ENCODE data around the gene BRD3. TPM values are rescaled to one million over a fixed set of nuclear protein-coding genes. Genes with fewer than 3 reads are reported as not detected.
A peak's percentile ranks its signal among the peaks of the same experiment; 100 is the strongest.

The BRD3 gene
- total RNA-seq, 1 experiment from 2014 or later, result 57.5 TPM

GRCh38 chr9:134007150-134007549 is 60.7 kb downstream of the BRD3 start:
- no peaks in the 10 kb centered on the region for H3K4me1 Mint-ChIP-seq (ENCODE audit: low read depth, unreplicated experiment)
- no peak overlapping the region for H3K4me3 ChIP-seq (ENCODE audit: low read depth, low read length)
- no peak for DNase-seq
- H3K27me3 ChIP-seq (replicated peaks; ENCODE audit: control insufficient read depth, insufficient read depth, low read length), result no peaks in the 10 kb centered on the region
- TF ChIP-seq, protein P1, sequence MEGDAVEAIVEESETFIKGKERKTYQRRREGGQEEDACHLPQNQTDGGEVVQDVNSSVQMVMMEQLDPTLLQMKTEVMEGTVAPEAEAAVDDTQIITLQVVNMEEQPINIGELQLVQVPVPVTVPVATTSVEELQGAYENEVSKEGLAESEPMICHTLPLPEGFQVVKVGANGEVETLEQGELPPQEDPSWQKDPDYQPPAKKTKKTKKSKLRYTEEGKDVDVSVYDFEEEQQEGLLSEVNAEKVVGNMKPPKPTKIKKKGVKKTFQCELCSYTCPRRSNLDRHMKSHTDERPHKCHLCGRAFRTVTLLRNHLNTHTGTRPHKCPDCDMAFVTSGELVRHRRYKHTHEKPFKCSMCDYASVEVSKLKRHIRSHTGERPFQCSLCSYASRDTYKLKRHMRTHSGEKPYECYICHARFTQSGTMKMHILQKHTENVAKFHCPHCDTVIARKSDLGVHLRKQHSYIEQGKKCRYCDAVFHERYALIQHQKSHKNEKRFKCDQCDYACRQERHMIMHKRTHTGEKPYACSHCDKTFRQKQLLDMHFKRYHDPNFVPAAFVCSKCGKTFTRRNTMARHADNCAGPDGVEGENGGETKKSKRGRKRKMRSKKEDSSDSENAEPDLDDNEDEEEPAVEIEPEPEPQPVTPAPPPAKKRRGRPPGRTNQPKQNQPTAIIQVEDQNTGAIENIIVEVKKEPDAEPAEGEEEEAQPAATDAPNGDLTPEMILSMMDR (IDR thresholded peaks at IDR 0.05; ENCODE audit: insufficient read depth in 1 of 2, low read depth in 1 of 2, low read length in 1 of 2, severe bottlenecking in 1 of 2, unreplicated experiment in 1 of 2), result no peak
- no peaks in the 10 kb centered on the region for H3K4me1 ChIP-seq
- POLR2A ChIA-PET, result no interaction called here
- H3K4me3 Mint-ChIP-seq (ENCODE audit: unreplicated experiment), result no peak overlapping the region
- no TSS peak for BruUV-seq (replicated peaks)
- H3K27ac Mint-ChIP-seq (ENCODE audit: unreplicated experiment), result no peak overlapping the region
- H3K9me3 ChIP-seq, result peaks cover 8% of the 10 kb centered on the region; the same call in 1 of the 2 replicates
- intact Hi-C loops (cut with micrococcal nuclease; ENCODE audit: unreplicated experiment), result no loop called here
- CTCF ChIA-PET, result no interaction called here
- H3K9me3 Mint-ChIP-seq (ENCODE audit: unreplicated experiment), result peaks cover 9% of the 10 kb centered on the region
- H3K27me3 Mint-ChIP-seq (ENCODE audit: insufficient read depth, unreplicated experiment), result no peaks in the 10 kb centered on the region
- no peaks in the 10 kb centered on the region for H3K36me3 Mint-ChIP-seq (ENCODE audit: insufficient read depth, unreplicated experiment)
- no peaks in the 10 kb centered on the region for H3K36me3 ChIP-seq (ENCODE audit: control insufficient read depth, insufficient read depth, low read length)

GRCh38 chr9:134005381-134005780 is 62.4 kb downstream of the BRD3 start:
- DNase-seq, result no peak
- no peaks in the 10 kb centered on the region for H3K9me3 ChIP-seq
- POLR2A ChIA-PET, result no interaction called here
- Mint-ChIP-seq H3K36me3 (ENCODE audit: insufficient read depth, unreplicated experiment) (no peaks in the 10 kb centered on the region), H3K4me1 (ENCODE audit: low read depth, unreplicated experiment) (no peaks in the 10 kb centered on the region), H3K4me3 (ENCODE audit: unreplicated experiment) (no peak overlapping the region), H3K27me3 (ENCODE audit: insufficient read depth, unreplicated experiment) (no peaks in the 10 kb centered on the region), H3K9me3 (ENCODE audit: unreplicated experiment) (peaks cover 9% of the 10 kb centered on the region), H3K27ac (ENCODE audit: unreplicated experiment) (peak overlapping the region; percentile 33)
- BruUV-seq (replicated peaks), result no TSS peak
- CTCF ChIA-PET, result interaction anchor here (1.5 kb wide), 1 partner anchor 12 kb away, joined by 4 read pairs; no protein-coding TSS in a partner anchor
- intact Hi-C loops (cut with micrococcal nuclease; ENCODE audit: unreplicated experiment), result no loop called here
- TF ChIP-seq, protein P1 (IDR thresholded peaks at IDR 0.05; ENCODE audit: insufficient read depth in 1 of 2, low read depth in 1 of 2, low read length in 1 of 2, severe bottlenecking in 1 of 2, unreplicated experiment in 1 of 2), result no peak
- no peaks in the 10 kb centered on the region for H3K36me3 ChIP-seq (ENCODE audit: control insufficient read depth, insufficient read depth, low read length)
- no peaks in the 10 kb centered on the region for H3K27me3 ChIP-seq (replicated peaks; ENCODE audit: control insufficient read depth, insufficient read depth, low read length)
- no peak overlapping the region for H3K4me3 ChIP-seq (ENCODE audit: low read depth, low read length)
- H3K4me1 ChIP-seq, result no peaks in the 10 kb centered on the region

DNA sequence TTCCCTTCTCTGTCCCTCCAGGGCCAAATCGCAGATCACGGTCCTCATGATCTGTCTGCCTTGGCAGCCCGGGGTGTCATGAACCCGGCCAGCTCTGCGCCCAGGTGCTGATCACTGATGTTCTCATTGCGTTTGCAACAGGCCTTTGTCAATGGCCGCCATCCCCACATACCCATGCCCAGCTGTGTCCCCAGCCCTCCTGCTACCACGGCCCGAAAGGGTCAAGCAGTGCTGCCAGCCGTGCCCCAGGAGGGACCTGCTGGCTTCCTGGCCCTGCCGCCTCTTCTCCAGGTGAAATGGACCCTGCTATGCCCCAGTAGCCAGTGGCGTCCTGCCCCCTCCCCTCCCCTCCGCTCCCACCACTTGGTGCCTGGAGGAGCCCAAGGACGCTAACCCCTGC is 62.9 kb downstream of the BRD3 start:
- no peaks in the 10 kb centered on the region for H3K4me1 ChIP-seq
- H3K27me3 ChIP-seq (replicated peaks; ENCODE audit: control insufficient read depth, insufficient read depth, low read length), result no peaks in the 10 kb centered on the region
- no peaks in the 10 kb centered on the region for H3K36me3 Mint-ChIP-seq (ENCODE audit: insufficient read depth, unreplicated experiment)
- no peaks in the 10 kb centered on the region for H3K4me1 Mint-ChIP-seq (ENCODE audit: low read depth, unreplicated experiment)
- ChIA-PET CTCF (no interaction called here), POLR2A (no interaction called here)
- H3K9me3 ChIP-seq, result no peaks in the 10 kb centered on the region
- intact Hi-C loops (cut with micrococcal nuclease; ENCODE audit: unreplicated experiment), result no loop called here
- TF ChIP-seq, protein P1 (IDR thresholded peaks at IDR 0.05; ENCODE audit: insufficient read depth in 1 of 2, low read depth in 1 of 2, low read length in 1 of 2, severe bottlenecking in 1 of 2, unreplicated experiment in 1 of 2), result no peak
- peaks cover 9% of the 10 kb centered on the region for H3K9me3 Mint-ChIP-seq (ENCODE audit: unreplicated experiment)
- no TSS peak for BruUV-seq (replicated peaks)
- H3K27ac Mint-ChIP-seq (ENCODE audit: unreplicated experiment), result peak overlapping the region; percentile 33
- no peaks in the 10 kb centered on the region for H3K36me3 ChIP-seq (ENCODE audit: control insufficient read depth, insufficient read depth, low read length)
- no peak for DNase-seq
- H3K4me3 ChIP-seq (ENCODE audit: low read depth, low read length), result no peak overlapping the region
- no peaks in the 10 kb centered on the region for H3K27me3 Mint-ChIP-seq (ENCODE audit: insufficient read depth, unreplicated experiment)
- H3K4me3 Mint-ChIP-seq (ENCODE audit: unreplicated experiment), result no peak overlapping the region
